Amniotic epithelial cell (primary cell): ENCODE data around the gene SLC6A2.
"Not testable (repeated sequence)": the region's sequence is repeated elsewhere in the genome, so short reads cannot be mapped to it uniquely, and the experiment has no call there.

Source experiments
- DNase-seq: peaks from one replicate; pipeline ENCODE4 v3.0.0-alpha.2; 2010; ENCODE audit warnings: low read depth

The SLC6A2 gene

GRCh38 chr16:55713103-55713502, 57.3 kb downstream of the SLC6A2 start:
- DNase-seq, result no peak

- DNase-seq, result no peak
Measured at GRCh38 chr16:55717326-55717725, 61.5 kb downstream of the SLC6A2 start.

- DNase-seq, result no peak
Measured at GRCh38 chr16:55725055-55725777, 69.4 kb downstream of the SLC6A2 start.

- no peak for DNase-seq
Measured at GRCh38 chr16:55728797-55729196, 73.0 kb downstream of the SLC6A2 start.

GRCh38 chr16:55730115-55730514, 74.3 kb downstream of the SLC6A2 start:
- DNase-seq, result no peak

- no peak for DNase-seq
Measured at GRCh38 chr16:55732496-55732895, 76.7 kb downstream of the SLC6A2 start.

- no peak for DNase-seq
Measured at GRCh38 chr16:55734665-55735064, 78.9 kb downstream of the SLC6A2 start.

GRCh38 chr16:55735120-55735781, 79.5 kb downstream of the SLC6A2 start:
- DNase-seq, result no peak

GRCh38 chr16:55736671-55737070, 80.9 kb downstream of the SLC6A2 start:
- no peak for DNase-seq

GRCh38 chr16:55737318-55737717, 81.5 kb downstream of the SLC6A2 start:
- no peak for DNase-seq

GRCh38 chr16:55737966-55738365, 82.2 kb downstream of the SLC6A2 start:
- no peak for DNase-seq

GRCh38 chr16:55746081-55746480, 90.3 kb downstream of the SLC6A2 start:
- DNase-seq, result no peak

GRCh38 chr16:55747785-55748184, 92.0 kb downstream of the SLC6A2 start:
- no peak for DNase-seq

GRCh38 chr16:55752465-55753144, 96.8 kb downstream of the SLC6A2 start:
- not testable (repeated sequence) for DNase-seq

GRCh38 chr16:55753145-55753631, 97.4 kb downstream of the SLC6A2 start:
- not testable (repeated sequence) for DNase-seq
